Activated CD4-positive, alpha-beta T cell treated with anti-CD3 and anti-CD28 coated beads, Interleukin-2, Interleukin-6, amounts not matched to agents 100 ng/mL and 50 ng/mL, durations not matched to agents 16 hours and 8 hours (primary cell): ENCODE measurements around the gene VCAN.

Experiments
- DNase-seq: peaks from one replicate; pipeline ENCODE4 v3.0.0-alpha.2; 2020

The VCAN gene

GRCh38 chr5:83470526-83471404 lies 779 bp upstream of the VCAN start:
- DNase-seq: no peak

- DNase-seq: no peak
Observed at GRCh38 chr5:83472213-83472507, 616 bp downstream of the VCAN start.

GRCh38 chr5:83472508-83473345 lies 1.2 kb downstream of the VCAN start:
- peak; percentile 19 for DNase-seq

GRCh38 chr5:83473346-83474160 lies 2.0 kb downstream of the VCAN start:
- peak; percentile 73 for DNase-seq

GRCh38 chr5:83474161-83474796 lies 2.7 kb downstream of the VCAN start:
- peak; percentile 61 for DNase-seq

- no peak for DNase-seq
Observed at GRCh38 chr5:83474991-83475390, 3.4 kb downstream of the VCAN start.

- no peak for DNase-seq
Observed at GRCh38 chr5:83475391-83475863, 3.9 kb downstream of the VCAN start.

- no peak for DNase-seq
Observed at GRCh38 chr5:83475935-83476814, 4.6 kb downstream of the VCAN start.

GRCh38 chr5:83482961-83483360 lies 11.4 kb downstream of the VCAN start:
- no peak for DNase-seq

GRCh38 chr5:83484294-83484693 lies 12.8 kb downstream of the VCAN start:
- DNase-seq: no peak

GRCh38 chr5:83485842-83486241 lies 14.3 kb downstream of the VCAN start:
- no peak for DNase-seq

- DNase-seq: no peak
Observed at GRCh38 chr5:83487155-83487554, 15.6 kb downstream of the VCAN start.

- no peak for DNase-seq
Observed at GRCh38 chr5:83488271-83488670, 16.7 kb downstream of the VCAN start.

GRCh38 chr5:83488821-83489220 lies 17.3 kb downstream of the VCAN start:
- DNase-seq: no peak

- no peak for DNase-seq
Observed at GRCh38 chr5:83490203-83490602, 18.7 kb downstream of the VCAN start.

- no peak for DNase-seq
Observed at GRCh38 chr5:83492331-83492730, 20.8 kb downstream of the VCAN start.

- no peak for DNase-seq
Observed at GRCh38 chr5:83493644-83494043, 22.1 kb downstream of the VCAN start.

GRCh38 chr5:83494087-83494620 lies 22.6 kb downstream of the VCAN start:
- no peak for DNase-seq

- DNase-seq: no peak
Observed at GRCh38 chr5:83494666-83495065, 23.1 kb downstream of the VCAN start.

GRCh38 chr5:83496626-83497025 lies 25.1 kb downstream of the VCAN start:
- no peak for DNase-seq

- no peak for DNase-seq
Observed at GRCh38 chr5:83498585-83498984, 27.0 kb downstream of the VCAN start.
